ENCODE results near the gene SLC27A5. TPM values are rescaled to one million over a fixed set of nuclear protein-coding genes. Genes with fewer than 3 reads are reported as not detected.

The SLC27A5 gene
- total and polyA plus RNA-seq, 12 donors, result 2.2 to 7.9 (median 4.3) TPM

- intact Hi-C loops (cut with DNase I), result loop anchor here in 2 of 10 donors (1.0 kb wide), 2 partner anchors 13 to 14 kb away; partner anchors contain the start of gene MZF1 (in 1 of the 2)
- Histone ChIP-seq H3K27ac (peak overlapping the region; percentile 98 to 100 (median 100)), H3K9me3 (no peaks in the 10 kb centered on the region), H3K4me3 (peak overlapping the region; percentile 57 to 98 (median 76)), H3K4me1 (peaks cover 26 to 70% (median 60%) of the 10 kb centered on the region in 9 donors), H3K27me3 (peaks cover 0 to 24% (median 0%) of the 10 kb centered on the region in 7 donors), H3K36me3 (peaks cover 0 to 16% (median 11%) of the 10 kb centered on the region in 9 donors)
- 1 to 2% methylated on average over 32 to 33 of the region's 33 CpGs for WGBS, 2 donors
- no peak for TF ChIP-seq CTCF (IDR thresholded peaks at IDR 0.05)
- DNase-seq (peak; percentile 90 to 94), ATAC-seq (peak; percentile 62 to 82 (median 72))
Measured at GRCh38 chr19:58559275-58560006, 47.6 kb upstream of the SLC27A5 start.

GRCh38 chr19:58558623-58559274, 47.0 kb upstream of the SLC27A5 start:
- Histone ChIP-seq H3K36me3 (peaks cover 0 to 18% (median 11%) of the 10 kb centered on the region in 9 donors), H3K27ac (peak overlapping the region; percentile 98 to 100 (median 100)), H3K4me3 (peak overlapping the region; percentile 57 to 98 (median 76)), H3K27me3 (peaks cover 0 to 24% (median 0%) of the 10 kb centered on the region in 7 donors), H3K9me3 (no peaks in the 10 kb centered on the region), H3K4me1 (peaks cover 33 to 76% (median 65%) of the 10 kb centered on the region in 9 donors)
- WGBS, 2 donors, result 1% methylated on average over 71 to 76 of the region's 76 CpGs
- intact Hi-C loops (cut with DNase I), result loop anchor here in 2 of 10 donors (1.0 kb wide), 2 partner anchors 14 to 15 kb away; partner anchors contain the start of gene MZF1 (in 1 of the 2)
- ATAC-seq (peak; percentile 76 to 93 (median 84)), DNase-seq (peak; percentile 99 to 100)
- peak in 1 of 9 donors; percentile 9 for TF ChIP-seq CTCF (IDR thresholded peaks at IDR 0.05)

GRCh38 chr19:58558066-58558622, 46.4 kb upstream of the SLC27A5 start, which contains the start of gene UBE2M:
Gene UBE2M, minus strand, starts transcription at chr19:58558611. Its CDS starts 230 bp downstream, at chr19:58558381.
- DNase-seq (peak; percentile 62 to 63), ATAC-seq (no peak)

More at GRCh38 chr19:58558066-58558622, 46.4 kb upstream of the SLC27A5 start, which contains the start of gene UBE2M:
- peaks cover 37 to 76% (median 65%) of the 10 kb centered on the region in 9 donors for H3K4me1 ChIP-seq
- 0 to 1% methylated on average over 53 to 59 of the region's 62 CpGs for WGBS, 2 donors
- intact Hi-C loops (cut with DNase I), result no loop called here
- H3K27ac ChIP-seq, result peak within 1 kb of the TSS; percentile 98 to 100 (median 100)
- H3K4me3 ChIP-seq, result peak within 1 kb of the TSS; percentile 57 to 98 (median 76)
- peaks cover 0 to 21% (median 0%) of the 10 kb centered on the region in 7 donors for H3K27me3 ChIP-seq
- H3K9me3 ChIP-seq, result no peaks in the 10 kb centered on the region
- peaks cover 0 to 24% (median 11%) of the 10 kb centered on the region in 9 donors for H3K36me3 ChIP-seq
- TF ChIP-seq CTCF (IDR thresholded peaks at IDR 0.05), result no peak
